Brain microvascular endothelial cell (primary cell): ENCODE results near the gene SHC2.
"Not testable (repeated sequence)": the region's sequence is repeated elsewhere in the genome, so short reads cannot be mapped to it uniquely, and the experiment has no call there.

ENCODE experiments used
- DNase-seq: peaks from one replicate; pipeline ENCODE4 v3.0.0-alpha.2; 2020
- H3K27ac ChIP-seq: fragments of 250-450 bp; sonication (Bioruptor Pico); 2 replicates; pipeline ENCODE4 v1.5.1; 2020; ENCODE audit warnings: mild to moderate bottlenecking, moderate library complexity
- H3K27me3 ChIP-seq: fragments of 250-450 bp; sonication (Bioruptor Pico); replicated peaks from 2 replicates; pipeline ENCODE4 v1.5.1; 2020; ENCODE audit warnings: mild to moderate bottlenecking
- H3K36me3 ChIP-seq: fragments of 250-450 bp; sonication (Bioruptor Pico); replicated peaks from 2 replicates; pipeline ENCODE4 v1.5.1; 2020; ENCODE audit warnings: mild to moderate bottlenecking
- H3K4me3 ChIP-seq: 2 replicates; pipeline ENCODE4 v1.5.1; 2011; ENCODE audit warnings: low read depth, mild to moderate bottlenecking, control low read depth, low read length, moderate library complexity
- CTCF ChIP-seq: IDR thresholded peaks from 2 replicates; pipeline ENCODE4 v1.5.1; 2011; ENCODE audit warnings: low read depth, mild to moderate bottlenecking, moderate library complexity, low read length, control low read depth, inconsistent platforms; ENCODE audit errors: missing control alignments
- in situ Hi-C: cut with HindIII; loops from 2 replicates; pipeline ENCODE4 v1.10.0; 2017; ENCODE audit warnings: low sequenced_read_pairs, low pct_ligation_motif_present

SHC2 gene

GRCh38 chr19:457636-458035 is 3.2 kb downstream of the SHC2 start:
- DNase-seq = no peak
- TF ChIP-seq CTCF = no peak
- in situ Hi-C loops = no loop called here
- Histone ChIP-seq H3K36me3 (no peaks in the 10 kb centered on the region), H3K27ac (no peak overlapping the region), H3K4me3 (no peak overlapping the region), H3K27me3 (peaks cover 14% of the 10 kb centered on the region)

GRCh38 chr19:456547-457110 is 4.2 kb downstream of the SHC2 start:
- H3K27me3 ChIP-seq = peaks cover 7% of the 10 kb centered on the region
- no peak for DNase-seq
- no peaks in the 10 kb centered on the region for H3K36me3 ChIP-seq
- no peak for TF ChIP-seq CTCF
- in situ Hi-C loops = no loop called here
- no peak overlapping the region for H3K27ac ChIP-seq
- no peak overlapping the region for H3K4me3 ChIP-seq

- in situ Hi-C loops = no loop called here
- Histone ChIP-seq H3K27ac (no peak overlapping the region), H3K4me3 (no peak overlapping the region), H3K27me3 (peaks cover 5% of the 10 kb centered on the region), H3K36me3 (no peaks in the 10 kb centered on the region)
- no peak for TF ChIP-seq CTCF
- DNase-seq = no peak
Measured at GRCh38 chr19:455851-456546, 4.8 kb downstream of the SHC2 start.

GRCh38 chr19:455031-455705 is 5.7 kb downstream of the SHC2 start:
- no peaks in the 10 kb centered on the region for H3K36me3 ChIP-seq

GRCh38 chr19:453606-454005 is 7.2 kb downstream of the SHC2 start:
- Histone ChIP-seq H3K36me3 (no peaks in the 10 kb centered on the region), H3K27ac (no peak overlapping the region), H3K4me3 (no peak overlapping the region), H3K27me3 (no peaks in the 10 kb centered on the region)
- in situ Hi-C loops = no loop called here
- TF ChIP-seq CTCF = no peak
- DNase-seq = no peak

More at GRCh38 chr19:455031-455705, 5.7 kb downstream of the SHC2 start:
- in situ Hi-C loops = no loop called here
- DNase-seq = no peak
- Histone ChIP-seq H3K4me3 (no peak overlapping the region), H3K27me3 (peaks cover 4% of the 10 kb centered on the region), H3K27ac (no peak overlapping the region)
- no peak for TF ChIP-seq CTCF

- no peak for DNase-seq
- H3K27ac ChIP-seq = no peak overlapping the region
- H3K27me3 ChIP-seq = no peaks in the 10 kb centered on the region
- H3K4me3 ChIP-seq = no peak overlapping the region
- in situ Hi-C loops = no loop called here
- H3K36me3 ChIP-seq = no peaks in the 10 kb centered on the region
- no peak for TF ChIP-seq CTCF
Measured at GRCh38 chr19:452829-453228, 8.0 kb downstream of the SHC2 start.

- in situ Hi-C loops, DNase-seq, H3K27me3 ChIP-seq, H3K27ac ChIP-seq, H3K4me3 ChIP-seq, H3K36me3 ChIP-seq: not testable (repeated sequence)
Measured at GRCh38 chr19:450912-451481, 9.8 kb downstream of the SHC2 start.
